PC-9 (cell line): ENCODE results near the gene UNCX. TPM values are rescaled to one million over a fixed set of nuclear protein-coding genes. Genes with fewer than 3 reads are reported as not detected.

Source experiments
- BruUV-seq: library from RNA; stranded (reverse); fragments of 400-500 nt; replicated peaks from 2 replicates; lab custom pipeline; 2021; lab: Mats Ljungman, UMichigan
- CTCF ChIA-PET: fragments of 300-600 bp; sonication (Branson Sonifier 250); formaldehyde crosslinking; loops from one replicate; lab custom pipeline; 2022; ENCODE audit warnings: antibody characterized with exemption; lab: Charles Lee
- POLR2A ChIA-PET: fragments of 300-600 bp; sonication (Branson Sonifier 250); formaldehyde crosslinking; loops from one replicate; lab custom pipeline; 2022; ENCODE audit warnings: antibody characterized with exemption; ENCODE audit not compliant: unreplicated experiment; lab: Charles Lee
- DNase-seq, 2 experiments: peaks; one replicate each; pipeline versions ENCODE4 v3.0.0 to v3.0.0-alpha.2; 2015 to 2022; ENCODE audit warnings: mixed read lengths in 1 of 2
- H2AFZ ChIP-seq: fragments of 200-600 bp; sonication (generic); 2 replicates; pipeline ENCODE4 v1.8.1; 2017; ENCODE audit warnings: antibody characterized with exemption
- H3F3A ChIP-seq: fragments of 200-600 bp; sonication (generic); 2 replicates; pipeline ENCODE4 v1.8.1; 2017; ENCODE audit warnings: antibody characterized with exemption, mild to moderate bottlenecking, low read depth; ENCODE audit not compliant: insufficient read depth
- H3K27ac ChIP-seq: fragments of 200-600 bp; sonication (generic); 2 replicates; pipeline ENCODE4 v1.6.1; 2016; ENCODE audit warnings: mixed run types
- H3K27me3 ChIP-seq: fragments of 200-600 bp; sonication (generic); 2 replicates; pipeline ENCODE4 v1.6.1; 2016; ENCODE audit warnings: low read depth, mixed run types; ENCODE audit not compliant: insufficient read depth
- H3K36me3 ChIP-seq: fragments of 200-600 bp; sonication (generic); 2 replicates; pipeline ENCODE4 v1.6.1; 2016; ENCODE audit warnings: low read depth, mixed run types
- H3K4me1 ChIP-seq: fragments of 200-600 bp; sonication (generic); replicated peaks from 2 replicates; pipeline ENCODE4 v1.6.1; 2016; ENCODE audit warnings: mixed run types; ENCODE audit not compliant: insufficient read depth
- H3K4me2 ChIP-seq: fragments of 200-600 bp; sonication (generic); 2 replicates; pipeline ENCODE4 v1.6.1; 2017; ENCODE audit warnings: mixed run types
- H3K4me3 ChIP-seq: fragments of 200-600 bp; sonication (generic); 2 replicates; pipeline ENCODE4 v1.6.1; 2016; ENCODE audit warnings: mixed run types
- H3K79me2 ChIP-seq: fragments of 200-600 bp; sonication (generic); 2 replicates; pipeline ENCODE4 v1.6.1; 2017; ENCODE audit warnings: low read depth, mixed run types
- H3K9me2 ChIP-seq: fragments of 200-600 bp; sonication (generic); 2 replicates; pipeline ENCODE4 v1.8.1; 2017; ENCODE audit warnings: mild to moderate bottlenecking; ENCODE audit not compliant: insufficient read depth
- H3K9me3 ChIP-seq: fragments of 200-600 bp; sonication (generic); 2 replicates; pipeline ENCODE4 v1.8.1; 2016; ENCODE audit warnings: low read depth; ENCODE audit not compliant: insufficient read depth
- H4K20me1 ChIP-seq: fragments of 200-600 bp; sonication (generic); 2 replicates; pipeline ENCODE4 v1.8.1; 2017; ENCODE audit not compliant: insufficient read depth
- CTCF ChIP-seq: fragments of 200-600 bp; sonication (generic); conservative IDR thresholded peaks from 2 replicates; pipeline ENCODE4 v1.6.1; 2017; ENCODE audit warnings: mixed run types, antibody characterized with exemption, mild to moderate bottlenecking, moderate library complexity
- EZH2 ChIP-seq: fragments of 200-600 bp; sonication (generic); IDR thresholded peaks from 2 replicates; pipeline ENCODE4 v1.8.0; 2017; ENCODE audit warnings: antibody characterized with exemption, low read depth
- intact Hi-C: fragments of 100-400 bp; cut with micrococcal nuclease; formaldehyde crosslinking; loops from one replicate; pipeline ENCODE4 v1.10.0; 2022; ENCODE audit not compliant: unreplicated experiment
- total RNA-seq: library from RNA; stranded (reverse); gene quantifications from 2 replicates; pipeline ENCODE4 v1.2.3, GENCODE V29; 2021

The UNCX gene
- total RNA-seq, 1 experiment from 2014 or later: not detected

DNA sequence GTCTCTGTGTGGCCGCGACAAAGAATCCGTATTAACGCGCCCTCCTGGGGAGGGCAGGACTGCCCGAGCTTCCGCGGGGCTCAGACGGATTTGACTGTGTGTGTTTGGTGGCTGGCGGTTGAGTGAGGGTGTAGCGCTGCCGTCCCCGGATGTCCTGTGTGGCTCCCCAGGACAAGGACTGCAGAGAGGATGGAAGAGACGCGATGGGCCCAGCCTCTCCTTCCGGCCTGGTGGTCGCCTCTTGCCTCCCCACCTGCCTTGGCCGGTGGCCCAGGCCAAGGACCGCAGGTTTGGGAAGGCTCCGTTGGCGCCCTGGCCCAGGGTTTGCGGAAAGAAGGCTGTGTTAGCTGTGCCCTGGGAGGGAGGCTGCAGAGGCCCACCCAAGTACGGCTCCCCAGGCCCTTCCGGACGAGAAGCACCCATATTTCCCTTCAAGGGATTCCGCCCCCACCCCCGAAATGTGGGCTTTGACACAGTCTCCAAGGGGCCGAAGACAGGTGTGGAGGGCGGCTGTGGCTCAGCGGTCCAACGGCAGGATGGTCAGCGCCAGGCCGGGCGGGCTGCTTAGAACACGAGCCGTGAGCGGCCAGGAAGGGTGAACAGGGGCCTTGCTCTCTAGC lies 2.3 kb downstream of the UNCX start:
- Histone ChIP-seq H3K27me3 (peaks cover 49% of the 10 kb centered on the region), H3K9me2 (no peaks in the 10 kb centered on the region), H4K20me1 (no peaks in the 10 kb centered on the region; the same call in 1 of the 2 replicates), H3K4me2 (no peak overlapping the region), H3K9me3 (no peaks in the 10 kb centered on the region), H3K4me1 (no peaks in the 10 kb centered on the region), H3F3A (no peaks in the 10 kb centered on the region; the same call in 1 of the 2 replicates), H3K4me3 (no peak overlapping the region), H2AFZ (no peak overlapping the region), H3K36me3 (no peaks in the 10 kb centered on the region), H3K79me2 (no peaks in the 10 kb centered on the region), H3K27ac (no peak overlapping the region)
- CTCF ChIA-PET: no interaction called here
- no peak for DNase-seq
- no peak for TF ChIP-seq EZH2
- TF ChIP-seq CTCF: no peak
- BruUV-seq: no TSS peak
- POLR2A ChIA-PET: interaction anchor here (0.7 kb wide), 1 partner anchor 169 kb away, joined by 4 read pairs; no protein-coding TSS in a partner anchor
- intact Hi-C loops: no loop called here

DNA sequence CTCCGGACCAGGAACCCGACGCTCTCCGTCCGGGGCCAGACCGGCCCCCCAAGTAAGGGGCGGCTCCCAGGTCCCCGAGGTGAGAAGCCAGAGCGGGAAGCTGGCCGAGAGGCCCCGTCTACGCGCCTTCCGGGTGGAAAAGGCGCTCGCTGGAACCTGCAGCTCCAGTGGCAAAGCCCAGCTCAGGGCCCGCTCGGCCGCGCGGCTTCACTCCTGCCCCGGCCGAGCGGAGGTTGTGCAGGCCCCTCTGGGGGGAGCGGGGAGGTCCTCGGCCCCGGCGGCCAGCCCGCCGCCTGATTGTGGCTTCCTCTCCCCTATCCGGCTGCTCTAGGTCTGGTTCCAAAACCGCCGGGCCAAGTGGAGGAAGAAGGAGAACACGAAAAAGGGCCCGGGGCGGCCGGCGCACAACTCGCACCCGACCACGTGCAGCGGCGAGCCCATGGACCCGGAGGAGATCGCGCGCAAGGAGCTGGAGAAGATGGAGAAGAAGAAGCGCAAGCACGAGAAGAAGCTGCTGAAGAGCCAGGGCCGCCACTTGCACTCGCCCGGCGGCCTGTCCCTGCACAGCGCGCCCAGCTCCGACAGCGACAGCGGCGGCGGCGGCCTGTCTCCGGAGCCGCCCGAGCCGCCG lies 2.9 kb downstream of the UNCX start:
- no TSS peak for BruUV-seq
- no peaks in the 10 kb centered on the region; the same call in 1 of the 2 replicates for H3F3A ChIP-seq
- intact Hi-C loops: no loop called here
- H4K20me1 ChIP-seq: no peaks in the 10 kb centered on the region; the same call in 1 of the 2 replicates
- H3K27ac ChIP-seq: no peak overlapping the region
- H3K4me1 ChIP-seq: no peaks in the 10 kb centered on the region
- no peaks in the 10 kb centered on the region for H3K9me2 ChIP-seq
- no peak for TF ChIP-seq EZH2
- no peak for TF ChIP-seq CTCF
- DNase-seq: no peak
- H3K36me3 ChIP-seq: no peaks in the 10 kb centered on the region
- H3K27me3 ChIP-seq: peaks cover 56% of the 10 kb centered on the region
- POLR2A ChIA-PET: interaction anchor here (0.7 kb wide), 1 partner anchor 168 kb away, joined by 4 read pairs; no protein-coding TSS in a partner anchor
- CTCF ChIA-PET: no interaction called here
- no peak overlapping the region for H3K4me2 ChIP-seq
- H2AFZ ChIP-seq: no peak overlapping the region
- no peaks in the 10 kb centered on the region for H3K79me2 ChIP-seq
- no peaks in the 10 kb centered on the region for H3K9me3 ChIP-seq
- no peak overlapping the region for H3K4me3 ChIP-seq

DNA sequence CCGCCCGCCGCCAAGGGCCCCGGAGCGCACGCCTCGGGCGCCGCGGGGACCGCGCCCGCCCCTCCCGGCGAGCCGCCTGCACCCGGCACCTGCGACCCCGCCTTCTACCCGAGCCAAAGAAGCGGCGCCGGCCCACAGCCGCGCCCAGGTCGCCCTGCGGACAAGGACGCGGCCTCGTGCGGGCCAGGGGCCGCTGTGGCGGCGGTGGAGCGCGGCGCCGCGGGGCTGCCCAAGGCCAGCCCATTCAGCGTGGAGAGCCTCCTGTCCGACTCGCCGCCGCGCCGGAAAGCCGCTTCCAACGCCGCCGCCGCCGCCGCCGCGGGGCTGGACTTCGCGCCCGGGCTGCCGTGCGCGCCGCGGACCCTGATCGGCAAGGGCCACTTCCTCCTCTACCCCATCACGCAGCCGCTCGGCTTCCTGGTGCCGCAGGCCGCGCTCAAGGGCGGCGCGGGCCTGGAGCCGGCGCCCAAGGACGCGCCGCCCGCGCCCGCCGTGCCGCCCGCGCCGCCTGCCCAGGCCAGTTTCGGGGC lies 3.5 kb downstream of the UNCX start:
- intact Hi-C loops: no loop called here
- H3K4me3 ChIP-seq: no peak overlapping the region
- no peaks in the 10 kb centered on the region for H3K79me2 ChIP-seq
- ChIA-PET POLR2A (no interaction called here), CTCF (no interaction called here)
- H3K9me3 ChIP-seq: no peaks in the 10 kb centered on the region
- no peak overlapping the region for H3K27ac ChIP-seq
- DNase-seq: no peak
- H4K20me1 ChIP-seq: no peaks in the 10 kb centered on the region; the same call in 1 of the 2 replicates
- H2AFZ ChIP-seq: no peak overlapping the region
- TF ChIP-seq EZH2: no peak
- no peak for TF ChIP-seq CTCF
- BruUV-seq: no TSS peak
- no peaks in the 10 kb centered on the region for H3K9me2 ChIP-seq
- H3K4me2 ChIP-seq: no peak overlapping the region
- H3K4me1 ChIP-seq: no peaks in the 10 kb centered on the region
- H3F3A ChIP-seq: no peaks in the 10 kb centered on the region; the same call in 1 of the 2 replicates
- H3K36me3 ChIP-seq: no peaks in the 10 kb centered on the region
- peaks cover 59% of the 10 kb centered on the region for H3K27me3 ChIP-seq
